ENCODE results near the gene PWWP2A. TPM values are rescaled to one million over a fixed set of nuclear protein-coding genes. Genes with fewer than 3 reads are reported as not detected.
"Not testable (repeated sequence)": the region's sequence is repeated elsewhere in the genome, so short reads cannot be mapped to it uniquely, and the experiment has no call there.

The PWWP2A gene
- polyA plus RNA-seq, 1 donor = 15.3 TPM

DNA sequence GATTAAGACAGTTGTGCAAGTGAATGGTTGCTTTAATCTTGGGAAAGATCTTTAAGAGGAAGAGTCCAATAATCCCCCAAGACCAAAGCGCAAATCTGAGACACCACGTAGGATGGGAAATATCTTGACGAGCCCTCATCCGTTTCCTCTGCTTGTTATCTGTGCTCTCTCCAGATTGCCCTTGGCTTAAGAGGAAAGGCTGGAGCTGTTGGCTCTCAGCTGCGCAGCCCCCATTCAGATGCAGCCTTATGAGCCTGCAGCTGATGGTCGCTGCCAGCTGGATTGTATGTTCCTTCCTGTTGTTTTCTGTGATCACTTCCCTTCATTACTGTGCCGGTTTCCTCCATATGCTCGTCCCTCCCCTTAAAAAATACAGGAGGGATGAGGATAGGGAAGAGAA, 47.7 kb downstream of the PWWP2A start:
- DNase-seq = peak; percentile 61

DNA sequence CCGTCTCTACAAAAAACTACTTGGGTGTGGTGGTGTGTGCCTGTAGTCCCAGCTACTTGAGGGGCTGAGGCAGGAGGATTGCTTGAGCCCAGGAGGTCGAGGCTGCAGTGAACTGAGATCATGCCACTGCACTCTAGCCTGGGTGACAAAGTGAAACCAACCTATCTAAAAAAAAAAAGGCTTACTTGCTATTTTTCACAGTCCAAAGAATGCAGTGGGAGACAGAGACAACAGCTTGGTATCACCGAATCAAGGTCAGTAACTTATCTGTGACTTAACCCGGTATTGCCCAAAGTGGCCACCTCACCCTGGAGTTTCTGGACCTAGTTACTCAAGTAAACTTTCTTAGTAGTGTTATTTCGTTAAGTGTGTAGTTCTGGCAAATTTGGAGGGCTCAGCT, 50.1 kb downstream of the PWWP2A start:
- DNase-seq = not testable (repeated sequence)

- DNase-seq = no peak
Measured at GRCh38 chr5:160064995-160065614, 54.1 kb downstream of the PWWP2A start.

DNA sequence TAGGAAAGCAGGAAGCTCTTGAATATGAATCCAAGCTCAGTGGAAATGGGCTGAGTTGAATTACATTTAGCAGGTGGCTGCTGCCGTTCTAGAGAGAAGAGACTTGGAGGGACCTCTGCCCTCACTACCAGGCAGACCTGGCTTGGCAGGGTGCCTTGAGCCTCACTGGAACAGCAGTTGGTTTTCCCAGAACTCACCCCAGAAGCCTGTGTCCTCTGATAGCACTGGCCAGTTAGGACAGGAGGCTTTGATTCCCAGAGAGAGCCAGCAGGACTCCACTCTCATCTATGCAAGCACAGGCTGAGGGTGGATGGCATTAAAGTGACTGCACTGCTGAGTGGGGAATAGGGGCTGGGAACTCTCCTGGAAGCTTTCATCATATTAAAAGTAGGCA, 54.8 kb downstream of the PWWP2A start:
- DNase-seq = no peak

DNA sequence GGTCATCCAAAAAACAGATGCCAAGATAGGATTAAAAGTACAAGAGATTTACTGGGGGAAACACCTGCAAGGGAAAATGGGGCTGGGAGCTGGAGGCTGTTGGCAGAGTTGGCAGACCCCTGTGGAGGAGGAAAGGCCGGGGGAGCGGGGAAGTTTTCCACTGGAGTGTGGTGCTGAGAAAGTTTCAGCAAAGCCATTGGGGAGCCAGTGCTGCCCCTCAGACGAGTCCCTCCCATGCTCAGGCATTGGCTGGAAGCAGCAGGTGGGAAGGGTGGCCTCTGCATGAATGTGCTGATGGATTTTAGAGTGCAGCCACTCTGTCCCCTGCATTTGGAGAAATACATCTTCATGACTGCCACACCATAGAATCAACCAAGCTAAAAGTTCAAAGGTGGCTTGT, 57.5 kb downstream of the PWWP2A start:
- DNase-seq = no peak

- no peak for DNase-seq
Measured at GRCh38 chr5:160060001-160060400, 59.2 kb downstream of the PWWP2A start.

GRCh38 chr5:160057256-160057655, 62.0 kb downstream of the PWWP2A start:
- no peak for DNase-seq

DNA sequence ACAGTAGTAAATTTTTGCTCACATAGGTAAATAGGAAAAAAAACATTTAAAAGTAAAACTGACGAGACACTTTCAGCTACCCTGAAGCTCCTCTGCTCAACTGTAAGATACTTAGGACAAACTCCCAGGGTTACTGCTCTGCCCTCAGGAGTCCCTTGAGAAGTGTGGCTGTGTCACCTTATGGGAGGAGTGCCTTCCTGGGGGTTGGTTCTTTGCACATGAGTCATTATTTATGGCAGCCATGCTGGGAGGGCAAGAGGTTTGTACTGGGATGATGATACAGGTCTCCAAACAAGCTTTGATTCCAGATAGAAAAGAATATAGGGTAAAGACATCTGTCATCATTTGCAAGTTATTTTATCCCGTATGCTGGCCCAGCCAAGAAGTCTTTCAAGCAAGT, 64.4 kb downstream of the PWWP2A start:
- DNase-seq = no peak

GRCh38 chr5:160054047-160054446, 65.2 kb downstream of the PWWP2A start:
- DNase-seq = no peak

DNA sequence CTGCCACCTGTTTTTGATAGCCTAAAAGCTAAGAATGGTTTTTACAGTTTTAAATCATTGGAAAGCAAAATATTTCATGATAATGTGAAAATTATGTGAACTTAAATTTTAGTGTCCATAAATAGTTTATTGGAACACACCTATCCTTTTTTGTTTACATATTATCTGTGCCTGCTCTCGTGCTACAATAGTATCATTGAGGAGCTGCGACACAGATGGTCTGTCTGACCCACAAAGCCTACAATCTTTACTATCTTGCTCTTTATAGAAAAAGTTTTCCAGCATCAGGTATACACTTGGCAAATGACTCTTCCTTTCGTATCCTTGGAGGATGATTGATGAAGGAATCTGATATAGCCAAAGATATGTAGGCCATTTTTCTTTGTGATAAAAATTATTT, 70.2 kb downstream of the PWWP2A start:
- DNase-seq = no peak

- DNase-seq = no peak
Measured at GRCh38 chr5:160048131-160048530, 71.1 kb downstream of the PWWP2A start.

DNA sequence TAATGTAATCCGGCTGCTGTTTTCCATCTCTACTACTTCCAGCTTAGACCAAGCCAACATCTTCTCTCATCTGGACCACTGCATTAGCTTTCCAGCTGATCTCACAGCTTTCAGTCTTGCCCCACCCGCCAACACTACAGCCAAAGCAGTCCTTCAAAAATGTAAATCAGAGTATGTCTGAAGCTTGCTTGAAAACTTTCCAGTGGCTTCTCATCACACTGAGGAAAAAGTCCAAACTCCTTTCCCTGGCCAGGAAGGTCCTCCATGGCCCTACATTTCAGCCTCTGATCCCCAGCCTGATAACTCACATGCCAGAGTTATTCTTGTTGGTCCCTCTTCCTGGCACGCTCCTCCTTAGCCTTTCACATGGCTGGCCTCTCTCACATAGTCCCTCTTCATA, 71.8 kb downstream of the PWWP2A start:
- DNase-seq = peak; percentile 38

DNA sequence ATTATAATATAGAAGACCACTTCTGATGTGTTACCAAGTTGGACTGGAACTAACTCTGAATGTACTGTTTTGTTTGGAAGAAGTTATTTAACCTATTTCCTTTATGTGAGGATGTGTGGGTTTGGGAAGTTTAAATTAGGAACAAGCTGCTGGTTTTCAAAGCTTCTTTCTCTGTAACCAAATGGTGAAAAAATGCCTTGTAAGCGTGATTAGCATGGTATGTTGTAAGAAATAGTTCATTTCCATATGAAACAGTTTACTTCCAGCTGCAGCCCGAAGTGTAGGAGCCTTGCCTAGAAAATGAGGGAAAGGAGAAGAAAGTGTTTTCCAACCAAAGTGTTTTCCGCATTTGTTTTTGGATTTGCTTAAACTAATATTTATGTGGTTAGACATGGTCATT, 74.3 kb downstream of the PWWP2A start:
- no peak for DNase-seq

GRCh38 chr5:160044391-160044804, 74.9 kb downstream of the PWWP2A start:
- DNase-seq = no peak

- DNase-seq = no peak
Measured at GRCh38 chr5:160042671-160043070, 76.6 kb downstream of the PWWP2A start.

Other genes starting within 250 kb of the PWWP2A start
- 0.92 TPM for gene ADRA1B, start 203.0 kb downstream of the PWWP2A start, polyA plus RNA-seq (ENCODE audit: insufficient read length)
- gene TTC1, start 110.3 kb downstream of the PWWP2A start, polyA plus RNA-seq (ENCODE audit: insufficient read length) = 46.1 TPM
- gene FABP6, start 110.1 kb upstream of the PWWP2A start, polyA plus RNA-seq (ENCODE audit: insufficient read length) = not detected
- gene CCNJL, start 193.1 kb upstream of the PWWP2A start, polyA plus RNA-seq (ENCODE audit: insufficient read length) = 6.3 TPM

Measured in hindlimb muscle (tissue), 1 donor.